GM23248 (cell line): ENCODE measurements around the gene KCNJ10.

ENCODE experiments used
- EZH2 ChIP-seq: fragments of 200-600 bp; sonication (generic); IDR thresholded peaks from 2 replicates; pipeline ENCODE4 v1.6.1; 2018; ENCODE audit warnings: antibody characterized with exemption, mild to moderate bottlenecking; ENCODE audit not compliant: insufficient read depth, poor library complexity, severe bottlenecking
- EZH2phosphoT487 ChIP-seq: fragments of 200-600 bp; sonication (generic); IDR thresholded peaks from 2 replicates; pipeline ENCODE4 v1.6.1; 2018; ENCODE audit warnings: antibody characterized with exemption, moderate library complexity, mild to moderate bottlenecking, low read depth; ENCODE audit not compliant: insufficient read depth

GRCh38 chr1:159979257-159979656, 90.7 kb downstream of the KCNJ10 start:
- TF ChIP-seq EZH2phosphoT487, result no peak
- TF ChIP-seq EZH2, result no peak
